Stimulated activated CD8-positive, alpha-beta memory T cell treated with anti-CD3 and anti-CD28 coated beads, Interleukin-12 subunit alpha, Interleukin-12 subunit beta, amount 100 ng/mL, for 24 hours (primary cell): ENCODE measurements around the gene MAPK12.

ENCODE experiments used
- DNase-seq: peaks from one replicate; pipeline ENCODE4 v3.0.0-alpha.2; 2020; ENCODE audit errors: extremely low read depth

The MAPK12 gene

DNA sequence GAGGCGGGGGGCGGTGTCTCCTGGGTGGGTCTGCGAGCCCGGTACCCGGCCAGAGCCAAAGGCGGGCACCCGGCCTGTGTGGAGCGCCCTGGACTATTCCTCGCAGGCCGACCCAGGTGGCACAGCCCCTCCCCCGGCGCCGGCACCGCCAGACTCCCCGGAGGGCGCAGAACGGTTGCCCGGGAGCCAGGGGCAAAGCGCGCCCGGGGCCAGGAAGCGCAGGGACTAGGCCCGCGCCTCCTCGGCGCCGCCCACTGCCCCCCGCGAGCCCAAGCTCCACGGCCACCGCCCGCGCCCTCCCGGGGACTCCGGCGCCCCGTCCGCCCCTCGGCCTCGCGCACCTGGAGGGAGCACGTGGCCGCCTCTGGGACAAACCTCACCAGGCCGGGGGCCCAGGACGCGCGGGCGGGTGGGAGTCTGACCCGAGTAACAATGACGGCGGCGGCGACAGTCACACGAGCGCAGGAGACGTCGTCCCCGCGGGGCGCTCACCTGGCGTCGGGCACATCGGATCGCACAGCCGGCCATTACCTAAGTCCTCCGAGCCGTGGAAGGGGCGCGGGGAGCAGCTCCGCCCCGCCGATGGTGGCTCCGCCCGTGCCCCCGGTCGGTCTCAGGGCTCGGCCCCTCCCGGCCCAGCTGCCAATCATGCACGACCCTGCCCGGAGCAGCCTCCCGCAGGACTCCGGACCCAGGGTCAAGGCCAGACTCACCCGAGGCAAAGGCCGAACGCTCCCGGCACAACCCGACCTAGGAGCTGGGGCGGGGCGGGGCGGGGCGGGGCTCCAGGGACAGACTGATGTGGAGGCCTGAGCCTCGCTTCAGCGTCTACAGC lies 38.5 kb upstream of the MAPK12 start:
- no peak for DNase-seq

- no peak for DNase-seq
These were observed 37.7 kb upstream of the MAPK12 start for GRCh38 chr22:50298937-50299784.

DNA sequence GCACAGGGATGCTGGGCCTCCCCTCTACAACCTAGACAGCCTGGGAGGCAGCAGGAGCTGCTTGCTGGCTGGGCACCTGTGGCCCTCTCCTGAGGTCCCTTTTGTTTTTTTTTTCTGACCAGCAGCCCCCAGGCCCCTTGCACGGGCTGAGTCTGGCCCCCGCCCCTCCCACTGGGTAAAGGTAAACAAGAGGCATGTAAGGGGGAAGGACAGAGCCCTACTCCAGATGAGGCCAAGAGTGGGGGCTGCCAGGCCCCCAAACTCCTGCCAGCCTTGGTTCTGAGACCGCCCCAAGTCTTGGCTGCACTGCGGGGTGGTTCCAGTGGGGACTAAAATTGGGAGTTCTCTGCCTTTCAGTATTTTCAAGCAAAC lies 36.8 kb upstream of the MAPK12 start:
- DNase-seq, result no peak

- DNase-seq, result no peak
These were observed 36.2 kb upstream of the MAPK12 start for GRCh38 chr22:50297510-50298265.

DNA sequence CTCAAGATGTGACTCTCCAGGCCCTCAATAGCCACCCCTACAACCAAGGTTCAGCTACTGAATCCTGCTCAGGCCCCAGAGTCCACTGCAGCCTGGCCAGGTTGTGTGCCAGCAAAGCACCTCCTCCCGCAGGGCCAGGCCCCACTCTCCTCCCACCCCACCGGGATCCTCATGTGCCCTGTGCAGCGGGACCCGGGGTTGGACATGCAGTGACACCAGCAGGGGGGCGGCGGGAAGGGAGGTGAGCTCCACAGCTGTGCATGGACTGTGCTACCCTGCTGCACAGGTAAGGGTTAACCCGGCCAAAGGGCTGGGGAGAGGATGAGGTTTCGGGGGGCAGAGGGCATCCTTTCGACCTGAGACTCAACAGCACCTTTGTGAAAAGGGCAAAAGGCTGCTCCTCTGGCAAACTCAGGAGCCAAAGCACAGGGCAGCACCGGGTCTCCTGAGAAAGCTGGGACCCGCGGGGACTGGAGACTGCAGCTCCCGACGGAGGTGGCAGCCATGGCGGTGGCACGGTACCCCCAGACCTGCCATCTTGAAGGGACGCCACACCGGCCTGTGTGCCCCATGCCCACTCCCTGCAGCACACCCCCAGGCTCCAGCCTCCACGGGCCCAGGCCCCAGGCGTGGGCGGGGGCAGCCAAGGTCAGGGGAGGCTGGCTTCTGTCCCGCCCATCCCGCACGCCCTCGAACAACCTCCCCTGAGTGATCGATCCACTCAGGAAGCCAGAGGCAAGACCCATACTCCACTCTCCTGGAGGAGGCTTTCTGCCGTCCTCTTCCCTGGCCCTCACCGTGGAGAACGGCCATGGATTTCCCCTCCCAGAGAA lies 35.4 kb upstream of the MAPK12 start:
- no peak for DNase-seq

DNA sequence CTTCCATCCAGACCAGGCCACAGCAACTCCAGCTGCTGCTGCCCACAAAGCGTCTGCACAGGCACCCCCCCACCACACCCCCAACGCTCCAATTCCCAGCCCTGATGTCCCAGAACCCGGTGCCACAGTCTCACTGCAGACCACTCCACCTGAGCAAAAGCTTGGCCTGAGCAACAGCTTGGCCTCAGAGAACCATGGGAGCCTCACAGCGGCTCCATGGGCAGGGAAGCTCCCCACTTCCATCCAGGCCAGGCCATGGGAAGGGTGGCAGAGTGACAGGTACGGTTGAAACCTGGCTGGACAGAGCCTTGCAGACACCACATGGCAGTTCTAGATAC lies 32.8 kb upstream of the MAPK12 start:
- no peak for DNase-seq

DNA sequence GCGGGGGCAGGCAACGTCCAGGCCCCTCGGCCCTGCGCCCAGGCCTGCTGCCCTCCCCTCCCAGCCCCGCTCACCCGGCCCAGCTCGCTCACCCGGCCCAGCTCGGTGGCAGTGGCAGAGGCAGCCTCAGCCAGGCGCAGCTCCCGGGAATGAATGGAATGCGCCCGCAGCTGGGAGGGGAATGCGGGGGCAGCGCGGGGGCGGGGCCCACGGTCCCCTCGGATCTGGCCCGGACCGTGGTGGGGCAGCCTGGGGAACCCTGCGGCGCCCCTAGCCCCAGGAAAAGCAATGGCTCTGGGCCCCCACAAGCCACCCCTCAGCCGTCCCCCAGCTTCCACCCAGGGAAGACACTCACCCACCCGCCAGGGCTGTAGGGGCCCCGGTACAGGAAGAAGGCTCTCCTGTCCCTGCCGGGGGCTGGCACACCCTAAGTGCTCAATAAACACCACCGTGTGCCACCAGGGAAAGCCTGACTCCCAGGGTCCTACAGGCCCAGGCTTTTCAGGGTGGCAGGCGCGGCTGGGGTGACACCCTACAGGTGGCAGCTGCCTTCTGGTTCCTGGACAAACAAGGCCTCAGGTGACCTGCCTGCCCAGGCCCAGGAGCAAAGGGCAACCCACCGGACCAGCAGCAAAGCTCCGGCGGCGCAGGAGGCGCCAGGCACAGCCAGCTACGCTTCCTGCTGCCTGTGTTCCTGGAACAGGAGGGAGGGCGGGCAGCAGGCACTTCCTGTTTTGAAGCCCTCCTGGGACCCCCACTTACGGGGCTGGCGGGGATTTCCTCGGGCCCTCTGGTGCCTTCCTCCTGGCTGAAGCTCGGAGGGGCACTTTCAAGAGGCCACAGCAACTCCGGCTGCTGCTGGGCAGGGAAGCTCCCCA lies 32.2 kb upstream of the MAPK12 start:
- DNase-seq, result no peak

DNA sequence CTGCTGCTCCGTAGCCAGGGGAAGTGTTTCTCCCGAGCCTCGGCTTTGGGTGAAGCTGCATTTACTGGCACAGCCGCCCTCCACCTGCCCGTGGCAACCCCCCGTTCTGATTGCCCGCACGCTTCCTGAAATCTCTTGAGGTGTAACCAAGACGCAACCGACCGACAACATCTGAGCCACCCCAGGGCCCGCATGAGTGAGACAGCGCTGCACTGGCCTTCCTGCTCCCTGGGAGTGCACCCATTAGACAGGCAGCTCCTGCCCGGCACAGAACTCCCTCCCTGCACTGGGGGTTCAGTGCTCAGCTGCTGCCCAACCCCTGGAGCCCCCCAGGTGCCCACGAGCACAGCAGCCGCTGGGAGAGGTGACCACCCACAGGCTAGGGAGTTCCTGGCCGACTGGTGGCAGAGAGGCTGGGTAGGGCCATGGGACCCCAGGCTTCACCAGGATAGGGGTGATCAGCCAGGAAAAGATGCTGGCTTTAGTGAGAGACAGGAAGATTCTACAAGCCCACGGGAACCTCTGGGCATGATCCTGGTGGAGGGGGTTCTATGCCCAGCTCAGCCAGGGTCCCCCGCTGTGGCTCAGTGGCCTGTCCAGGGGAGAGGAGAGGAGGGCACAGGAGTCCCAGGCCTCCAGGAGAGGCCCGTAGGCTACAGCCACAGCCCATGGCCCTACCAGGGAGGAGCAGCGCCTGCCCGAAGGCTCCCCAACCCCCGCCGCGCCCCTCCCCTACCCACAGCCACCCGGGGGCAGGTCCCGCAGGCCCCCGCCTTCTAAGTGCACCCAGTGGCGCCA lies 31.4 kb upstream of the MAPK12 start:
- DNase-seq, result no peak

DNA sequence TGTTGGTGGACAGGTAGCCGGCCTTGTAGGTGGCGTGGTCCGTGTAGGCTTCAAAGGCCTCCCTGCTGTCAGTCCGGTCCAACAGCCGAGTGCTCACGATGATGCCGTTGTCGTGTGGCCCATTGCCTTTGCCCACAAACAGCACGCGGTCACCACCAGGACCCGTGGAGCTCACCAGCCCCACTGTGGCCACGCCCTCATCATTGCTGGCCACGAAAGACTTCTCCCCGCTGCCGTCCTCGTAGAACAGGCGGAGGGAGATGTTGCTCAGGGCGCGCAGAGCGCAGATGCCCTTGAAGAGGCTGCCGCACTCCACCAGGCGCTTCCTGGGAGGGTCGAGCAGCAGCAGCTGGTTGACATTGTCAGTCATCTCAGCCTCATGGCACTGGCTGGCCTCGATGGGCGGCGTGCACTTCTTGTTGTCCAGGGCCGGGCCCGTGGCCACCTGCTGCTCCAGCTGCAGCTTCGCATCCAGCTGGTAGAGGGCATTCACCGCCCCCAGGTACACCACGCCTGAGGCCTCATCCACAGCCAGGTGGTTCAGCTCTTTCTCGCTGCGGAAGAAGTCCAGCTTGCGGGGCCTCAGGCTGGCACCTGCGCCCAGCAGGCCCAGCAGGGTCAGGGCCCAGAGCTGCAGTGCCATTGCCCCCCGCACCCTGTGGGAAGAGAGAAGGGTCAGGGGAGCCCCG lies 28.6 kb upstream of the MAPK12 start:
- no peak for DNase-seq

DNA sequence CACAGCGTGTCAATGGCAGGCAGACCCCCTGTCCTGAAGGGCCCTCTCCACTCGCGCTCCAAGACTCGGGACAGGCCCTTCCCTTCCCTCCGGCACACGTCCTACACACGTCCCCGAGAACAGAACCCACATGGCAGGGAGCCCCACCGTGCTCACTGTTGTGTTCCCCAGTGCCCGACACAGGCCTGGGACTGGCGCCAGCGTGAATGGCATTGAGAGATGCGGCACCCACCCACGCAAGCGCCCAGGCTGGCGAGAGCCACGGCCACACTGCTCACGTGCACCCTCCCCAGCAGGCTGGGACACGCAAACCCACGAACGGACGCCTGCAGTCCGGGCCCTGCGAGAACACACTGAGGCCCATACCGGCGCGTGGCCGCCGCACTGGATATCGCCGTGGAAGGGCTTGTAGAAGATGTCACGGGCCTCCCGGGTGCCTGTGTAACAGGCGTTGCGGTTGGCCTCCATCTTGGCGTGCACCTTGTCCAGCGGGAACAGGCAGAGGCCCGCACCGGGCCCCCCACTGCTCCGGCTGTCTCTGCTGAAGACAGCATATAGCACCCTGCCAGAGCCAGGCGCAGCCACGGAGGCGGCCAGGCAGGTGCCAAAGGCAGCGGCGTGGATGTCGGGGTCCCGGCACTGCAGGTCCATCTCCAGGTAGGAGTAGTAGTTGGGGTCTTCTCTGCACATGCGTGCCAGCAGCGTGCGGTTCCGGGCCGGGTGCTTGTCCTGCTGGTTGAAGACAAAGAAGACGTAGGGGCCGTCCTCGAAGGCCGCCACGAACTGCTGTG lies 27.9 kb upstream of the MAPK12 start:
- no peak for DNase-seq

GRCh38 chr22:50287731-50288130 lies 26.2 kb upstream of the MAPK12 start:
- no peak for DNase-seq

GRCh38 chr22:50286701-50287318 lies 25.3 kb upstream of the MAPK12 start:
- no peak for DNase-seq

DNA sequence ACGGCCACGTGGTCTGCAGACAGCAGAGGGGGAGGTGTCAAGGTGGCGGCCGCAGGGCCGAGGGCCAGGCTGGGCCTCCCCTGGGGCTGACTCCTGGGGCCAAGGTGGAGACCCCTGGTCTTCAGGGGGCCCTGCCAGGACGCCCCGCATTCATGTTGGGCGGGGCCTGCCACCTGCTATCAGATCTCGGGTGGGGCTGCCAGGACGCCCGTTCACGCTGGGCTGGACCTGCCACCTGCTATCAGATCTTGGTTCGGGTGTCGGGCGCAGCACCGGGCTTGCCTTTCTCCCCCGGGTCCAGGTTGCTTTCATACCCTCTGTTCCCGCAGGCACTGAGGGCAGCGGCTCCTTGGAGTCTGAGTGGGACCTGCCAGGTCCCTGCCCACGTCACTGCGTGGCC lies 24.8 kb upstream of the MAPK12 start:
- no peak for DNase-seq

- DNase-seq, result no peak
These were observed 24.2 kb upstream of the MAPK12 start for GRCh38 chr22:50285568-50286229.

GRCh38 chr22:50284479-50284878 lies 23.0 kb upstream of the MAPK12 start:
- DNase-seq, result no peak

DNA sequence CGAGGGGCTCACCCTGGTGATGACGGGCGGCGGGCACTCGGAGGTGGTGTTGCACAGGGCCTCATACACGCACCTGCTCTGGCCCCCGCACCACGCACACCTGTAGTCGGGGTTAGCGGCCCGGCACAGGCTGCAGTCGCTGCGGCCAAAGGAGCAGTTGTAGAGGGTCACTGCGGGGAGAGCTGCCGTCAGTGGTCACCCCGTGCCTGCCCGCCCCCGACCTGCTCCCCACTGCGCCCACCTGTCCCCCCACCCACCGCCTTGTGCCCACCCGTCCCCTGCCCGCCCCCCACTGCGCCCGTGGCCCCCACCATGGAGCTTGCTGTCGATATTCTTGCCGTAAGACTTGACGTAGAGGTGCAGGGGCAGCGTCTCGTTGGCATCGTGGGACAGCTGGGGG lies 22.3 kb upstream of the MAPK12 start:
- no peak for DNase-seq
